ENCODE data around the gene RPL11.

- TF ChIP-seq POLR2AphosphoS5 (IDR thresholded peaks at IDR 0.05) (no peak), CTCF (IDR thresholded peaks at IDR 0.05) (no peak)
Measured at GRCh38 chr1:23646091-23646490, 45.5 kb upstream of the RPL11 start.

Data from suprapubic skin (tissue), 3 donors.